IPS-18a (cell line): ENCODE measurements around the gene DHDH.

Source experiments
- H3K27ac ChIP-seq: one replicate; pipeline ENCODE4 v1.5.1; 2013; ENCODE audit warnings: low read length
- H3K27me3 ChIP-seq: one replicate; pipeline ENCODE4 v1.6.1; 2013; ENCODE audit warnings: mild to moderate bottlenecking, low read length; ENCODE audit not compliant: control insufficient read depth, insufficient read depth
- H3K36me3 ChIP-seq: one replicate; pipeline ENCODE4 v1.6.1; 2013; ENCODE audit warnings: low read depth, low read length; ENCODE audit not compliant: control insufficient read depth
- H3K4me1 ChIP-seq: one replicate; pipeline ENCODE4 v1.6.1; 2013; ENCODE audit warnings: low read depth, low read length; ENCODE audit not compliant: control insufficient read depth
- H3K4me3 ChIP-seq: one replicate; pipeline ENCODE4 v1.5.1; 2013; ENCODE audit warnings: low read length
- H3K9ac ChIP-seq: one replicate; pipeline ENCODE4 v1.6.1; 2013; ENCODE audit warnings: mild to moderate bottlenecking, low read length, moderate library complexity
- H3K9me3 ChIP-seq: one replicate; pipeline ENCODE4 v1.6.1; 2013; ENCODE audit warnings: low read depth, low read length; ENCODE audit not compliant: control insufficient read depth

DHDH gene

GRCh38 chr19:48954595-48955307 lies 21.3 kb downstream of the DHDH start, which contains the start of gene BAX:
Gene BAX, plus strand, starts transcription at chr19:48954875. Its CDS starts 54 bp downstream, at chr19:48954929.
- no peaks in the 10 kb centered on the region for H3K9me3 ChIP-seq
- peak within 1 kb of the TSS; percentile 79 for H3K4me3 ChIP-seq
- no peaks in the 10 kb centered on the region for H3K4me1 ChIP-seq
- H3K27me3 ChIP-seq = no peaks in the 10 kb centered on the region
- peak within 1 kb of the TSS; percentile 78 for H3K9ac ChIP-seq
- H3K36me3 ChIP-seq = peaks cover 6% of the 10 kb centered on the region
- no peak within 1 kb of the TSS for H3K27ac ChIP-seq

GRCh38 chr19:48955308-48955958 lies 21.9 kb downstream of the DHDH start:
- peak overlapping the region; percentile 78 for H3K9ac ChIP-seq
- H3K27ac ChIP-seq = no peak overlapping the region
- H3K9me3 ChIP-seq = no peaks in the 10 kb centered on the region
- H3K27me3 ChIP-seq = no peaks in the 10 kb centered on the region
- H3K4me1 ChIP-seq = no peaks in the 10 kb centered on the region
- peak overlapping the region; percentile 78 for H3K4me3 ChIP-seq
- peaks cover 6% of the 10 kb centered on the region for H3K36me3 ChIP-seq

GRCh38 chr19:48958006-48958405 lies 24.5 kb downstream of the DHDH start:
- H3K4me3 ChIP-seq = no peak overlapping the region
- H3K27me3 ChIP-seq = no peaks in the 10 kb centered on the region
- no peaks in the 10 kb centered on the region for H3K9me3 ChIP-seq
- no peaks in the 10 kb centered on the region for H3K4me1 ChIP-seq
- H3K36me3 ChIP-seq = peaks cover 6% of the 10 kb centered on the region
- H3K27ac ChIP-seq = no peak overlapping the region
- H3K9ac ChIP-seq = no peak overlapping the region

- no peak overlapping the region for H3K27ac ChIP-seq
- peaks cover 6% of the 10 kb centered on the region for H3K36me3 ChIP-seq
- no peak overlapping the region for H3K4me3 ChIP-seq
- H3K4me1 ChIP-seq = peaks cover 13% of the 10 kb centered on the region
- no peaks in the 10 kb centered on the region for H3K27me3 ChIP-seq
- no peak overlapping the region for H3K9ac ChIP-seq
- no peaks in the 10 kb centered on the region for H3K9me3 ChIP-seq
These were observed 26.1 kb downstream of the DHDH start for GRCh38 chr19:48959341-48960239.

GRCh38 chr19:48961051-48961649 lies 27.7 kb downstream of the DHDH start:
- H3K36me3 ChIP-seq = peaks cover 5% of the 10 kb centered on the region
- no peaks in the 10 kb centered on the region for H3K27me3 ChIP-seq
- H3K9ac ChIP-seq = no peak overlapping the region
- H3K4me1 ChIP-seq = peaks cover 14% of the 10 kb centered on the region
- no peaks in the 10 kb centered on the region for H3K9me3 ChIP-seq
- H3K27ac ChIP-seq = no peak overlapping the region
- no peak overlapping the region for H3K4me3 ChIP-seq

GRCh38 chr19:48961673-48962028 lies 28.2 kb downstream of the DHDH start:
- no peaks in the 10 kb centered on the region for H3K27me3 ChIP-seq
- H3K9ac ChIP-seq = no peak overlapping the region
- H3K4me1 ChIP-seq = peaks cover 14% of the 10 kb centered on the region
- peaks cover 7% of the 10 kb centered on the region for H3K36me3 ChIP-seq
- no peaks in the 10 kb centered on the region for H3K9me3 ChIP-seq
- H3K4me3 ChIP-seq = no peak overlapping the region
- no peak overlapping the region for H3K27ac ChIP-seq

GRCh38 chr19:48962029-48962848 lies 28.7 kb downstream of the DHDH start:
- Histone ChIP-seq H3K36me3 (peaks cover 12% of the 10 kb centered on the region), H3K9me3 (no peaks in the 10 kb centered on the region), H3K4me3 (no peak overlapping the region), H3K4me1 (peaks cover 14% of the 10 kb centered on the region), H3K27ac (no peak overlapping the region), H3K9ac (no peak overlapping the region), H3K27me3 (no peaks in the 10 kb centered on the region)

GRCh38 chr19:48962849-48963165 lies 29.3 kb downstream of the DHDH start:
- no peaks in the 10 kb centered on the region for H3K27me3 ChIP-seq
- H3K9me3 ChIP-seq = no peaks in the 10 kb centered on the region
- peaks cover 12% of the 10 kb centered on the region for H3K36me3 ChIP-seq
- peaks cover 14% of the 10 kb centered on the region for H3K4me1 ChIP-seq
- H3K9ac ChIP-seq = no peak overlapping the region
- no peak overlapping the region for H3K27ac ChIP-seq
- no peak overlapping the region for H3K4me3 ChIP-seq

GRCh38 chr19:48963371-48964204 lies 30.1 kb downstream of the DHDH start:
- peak overlapping the region; percentile 53 for H3K4me3 ChIP-seq
- peak overlapping the region; percentile 50 for H3K27ac ChIP-seq
- H3K9ac ChIP-seq = peak overlapping the region; percentile 71
- no peaks in the 10 kb centered on the region for H3K9me3 ChIP-seq
- peaks cover 15% of the 10 kb centered on the region for H3K36me3 ChIP-seq
- H3K27me3 ChIP-seq = no peaks in the 10 kb centered on the region
- H3K4me1 ChIP-seq = peaks cover 14% of the 10 kb centered on the region
